ENCODE measurements around the gene ELL2.
A peak's percentile ranks its signal among the peaks of the same experiment; 100 is the strongest.

The ELL2 gene

DNA sequence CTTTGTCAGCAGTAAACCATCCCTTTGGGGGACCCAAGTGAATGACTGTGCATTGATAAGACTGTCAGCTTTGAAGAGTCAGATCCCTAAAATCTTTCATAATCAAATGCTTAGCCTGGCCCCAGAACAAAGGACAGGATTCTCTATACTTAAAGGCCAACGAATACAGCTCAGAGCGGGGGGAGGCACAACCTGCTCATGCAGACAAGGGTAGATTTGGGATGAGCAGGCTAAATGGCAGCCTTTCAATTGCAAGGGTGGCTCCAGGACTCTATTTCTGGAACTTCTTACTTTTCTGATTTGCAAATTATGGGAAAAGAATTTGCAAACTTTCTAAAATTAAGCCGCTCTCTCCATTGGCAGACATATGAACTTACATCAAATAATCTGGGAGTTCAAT is 66.4 kb downstream of the ELL2 start:
- TF ChIP-seq, protein P1, sequence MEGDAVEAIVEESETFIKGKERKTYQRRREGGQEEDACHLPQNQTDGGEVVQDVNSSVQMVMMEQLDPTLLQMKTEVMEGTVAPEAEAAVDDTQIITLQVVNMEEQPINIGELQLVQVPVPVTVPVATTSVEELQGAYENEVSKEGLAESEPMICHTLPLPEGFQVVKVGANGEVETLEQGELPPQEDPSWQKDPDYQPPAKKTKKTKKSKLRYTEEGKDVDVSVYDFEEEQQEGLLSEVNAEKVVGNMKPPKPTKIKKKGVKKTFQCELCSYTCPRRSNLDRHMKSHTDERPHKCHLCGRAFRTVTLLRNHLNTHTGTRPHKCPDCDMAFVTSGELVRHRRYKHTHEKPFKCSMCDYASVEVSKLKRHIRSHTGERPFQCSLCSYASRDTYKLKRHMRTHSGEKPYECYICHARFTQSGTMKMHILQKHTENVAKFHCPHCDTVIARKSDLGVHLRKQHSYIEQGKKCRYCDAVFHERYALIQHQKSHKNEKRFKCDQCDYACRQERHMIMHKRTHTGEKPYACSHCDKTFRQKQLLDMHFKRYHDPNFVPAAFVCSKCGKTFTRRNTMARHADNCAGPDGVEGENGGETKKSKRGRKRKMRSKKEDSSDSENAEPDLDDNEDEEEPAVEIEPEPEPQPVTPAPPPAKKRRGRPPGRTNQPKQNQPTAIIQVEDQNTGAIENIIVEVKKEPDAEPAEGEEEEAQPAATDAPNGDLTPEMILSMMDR (IDR thresholded peaks at IDR 0.05), result no peak
- H3K4me1 ChIP-seq, result peaks cover 0 to 30% (median 5%) of the 10 kb centered on the region in 4 donors
- no peak for DNase-seq
- intact Hi-C loops (cut with DNase I; ENCODE audit: low total_unique reads), result no loop called here
- peaks cover 91 to 99% (median 97%) of the 10 kb centered on the region in 3 donors for H3K36me3 ChIP-seq
- H3K9me3 ChIP-seq, result no peaks in the 10 kb centered on the region
- no peak overlapping the region for H3K27ac ChIP-seq
- H3K27me3 ChIP-seq, result no peaks in the 10 kb centered on the region
- H3K4me3 ChIP-seq, result no peak overlapping the region

DNA sequence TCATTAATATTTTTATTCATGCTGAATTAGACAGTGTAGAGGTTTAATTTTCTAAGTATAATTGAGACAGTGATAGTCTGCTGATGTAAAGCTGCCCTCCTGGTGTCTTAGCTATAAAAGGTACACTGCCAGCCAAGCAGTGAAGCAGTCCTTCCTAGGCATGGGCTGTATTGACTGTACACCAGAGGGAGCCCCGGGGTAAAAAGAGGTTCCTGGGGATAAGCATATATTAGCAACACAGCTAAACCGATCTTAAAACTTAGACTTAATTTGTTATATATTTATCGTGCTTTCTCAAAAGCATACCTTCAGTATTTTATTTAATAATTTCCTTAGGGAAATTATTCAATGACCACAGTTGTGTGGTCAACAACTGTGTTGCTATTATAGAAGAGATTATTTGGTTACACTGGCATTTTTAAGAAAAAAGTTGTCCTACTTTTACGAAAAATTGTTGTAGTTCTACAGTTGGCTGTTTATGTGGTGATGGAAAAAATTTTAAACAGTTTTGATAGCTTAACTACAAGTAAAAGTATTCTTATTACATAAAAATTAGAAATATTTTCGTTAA is 68.8 kb downstream of the ELL2 start:
- Histone ChIP-seq H3K4me3 (no peak overlapping the region), H3K9me3 (no peaks in the 10 kb centered on the region), H3K27ac (no peak overlapping the region), H3K4me1 (peaks cover 0 to 20% (median 4%) of the 10 kb centered on the region in 4 donors), H3K36me3 (peaks cover 93 to 99% (median 98%) of the 10 kb centered on the region in 3 donors), H3K27me3 (no peaks in the 10 kb centered on the region)
- no peak for DNase-seq
- intact Hi-C loops (cut with DNase I; ENCODE audit: low total_unique reads), result no loop called here
- TF ChIP-seq, protein P1 (IDR thresholded peaks at IDR 0.05), result peak in 1 of 2 experiments; percentile 10

DNA sequence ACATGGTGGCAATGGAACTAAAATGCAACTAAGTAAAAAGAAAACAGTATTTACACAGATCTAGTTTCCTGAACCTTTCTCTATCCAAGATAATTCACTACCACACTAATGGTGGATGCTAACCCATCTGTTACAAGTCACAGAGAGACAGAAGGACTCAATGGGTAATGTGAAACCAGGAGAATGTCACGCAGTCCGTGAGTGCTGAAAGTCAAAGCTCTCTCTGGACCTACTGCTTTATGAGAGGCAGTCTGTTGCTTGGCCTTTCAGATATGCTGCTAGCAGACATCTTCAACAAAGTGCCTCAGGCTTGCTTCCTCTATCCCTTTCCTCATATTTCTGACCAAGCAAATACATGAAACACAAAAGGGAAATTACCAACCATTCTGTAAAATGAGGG is 70.2 kb downstream of the ELL2 start:
- H3K4me3 ChIP-seq, result no peak overlapping the region
- intact Hi-C loops (cut with DNase I; ENCODE audit: low total_unique reads), result no loop called here

DNA sequence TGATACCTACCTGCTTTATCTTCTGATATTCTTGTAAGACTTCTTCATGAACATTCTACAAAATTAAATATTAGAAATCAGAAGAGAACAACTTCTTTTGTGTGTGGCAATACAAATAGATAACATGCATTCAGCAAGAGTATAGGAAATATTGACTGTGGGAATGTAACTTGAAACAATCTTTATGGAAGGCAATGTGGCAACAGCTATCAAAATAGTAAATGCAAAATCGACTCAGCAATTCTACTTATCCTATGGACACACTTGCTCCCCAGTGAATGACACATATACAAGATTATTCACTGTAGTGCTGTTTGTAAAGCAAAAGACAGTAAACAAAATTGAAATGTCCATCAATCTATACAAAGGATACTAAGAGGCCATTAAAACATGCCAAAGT is 72.6 kb downstream of the ELL2 start:
- Histone ChIP-seq H3K36me3 (peaks cover 63 to 82% (median 65%) of the 10 kb centered on the region in 3 donors), H3K27me3 (no peaks in the 10 kb centered on the region)

More for the DNA sequence above, 70.2 kb downstream of the ELL2 start:
- Histone ChIP-seq H3K4me1 (peaks cover 0 to 7% (median 0%) of the 10 kb centered on the region in 4 donors), H3K36me3 (peaks cover 83 to 91% (median 86%) of the 10 kb centered on the region in 3 donors), H3K27ac (no peak overlapping the region), H3K27me3 (no peaks in the 10 kb centered on the region), H3K9me3 (no peaks in the 10 kb centered on the region)
- TF ChIP-seq, protein P1 (IDR thresholded peaks at IDR 0.05), result no peak
- DNase-seq, result no peak

DNA sequence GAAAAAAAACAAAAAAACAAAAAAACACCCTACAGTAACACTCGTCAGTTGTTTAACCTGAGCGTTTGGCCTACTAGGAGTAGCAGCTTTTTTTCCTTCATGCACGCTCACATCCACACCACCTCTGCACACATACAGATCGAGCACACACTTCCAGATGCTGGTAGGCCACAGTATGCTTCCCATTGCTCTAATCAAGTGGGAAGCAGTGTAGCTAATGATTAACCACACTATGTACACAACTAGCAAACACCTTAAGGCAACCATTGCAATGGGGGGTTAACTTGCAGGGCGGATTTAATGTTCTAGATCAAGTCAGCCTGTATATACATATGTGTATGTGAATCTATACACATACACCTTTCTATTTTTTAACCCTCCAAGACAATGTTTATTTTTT is 73.7 kb downstream of the ELL2 start:
- no peak overlapping the region for H3K4me3 ChIP-seq
- intact Hi-C loops (cut with DNase I; ENCODE audit: low total_unique reads), result no loop called here
- no peaks in the 10 kb centered on the region for H3K27me3 ChIP-seq
- peaks cover 0 to 4% (median 0%) of the 10 kb centered on the region in 4 donors for H3K4me1 ChIP-seq
- no peaks in the 10 kb centered on the region for H3K9me3 ChIP-seq
- H3K27ac ChIP-seq, result no peak overlapping the region
- TF ChIP-seq, protein P1 (IDR thresholded peaks at IDR 0.05), result no peak
- peaks cover 54 to 77% (median 61%) of the 10 kb centered on the region in 3 donors for H3K36me3 ChIP-seq
- DNase-seq, result no peak

More for the DNA sequence above, 72.6 kb downstream of the ELL2 start:
- Histone ChIP-seq H3K4me3 (no peak overlapping the region), H3K9me3 (no peaks in the 10 kb centered on the region), H3K4me1 (no peaks in the 10 kb centered on the region), H3K27ac (no peak overlapping the region)
- intact Hi-C loops (cut with DNase I; ENCODE audit: low total_unique reads), result no loop called here
- DNase-seq, result no peak
- TF ChIP-seq, protein P1 (IDR thresholded peaks at IDR 0.05), result no peak

Measured in tibial artery (tissue), 4 donors.